K562 (cell line): ENCODE data around the gene CD302.
"Not testable (repeated sequence)": the region's sequence is repeated elsewhere in the genome, so short reads cannot be mapped to it uniquely, and the experiment has no call there.

ENCODE experiments used
- ERF ChIP-seq: fragments of 450-650 bp; formaldehyde crosslinking; IDR thresholded peaks from 2 replicates; pipeline ENCODE4 v1.4.0; 2020; ENCODE audit warnings: mild to moderate bottlenecking, mixed read lengths
- JUND ChIP-seq, 2 experiments: IDR thresholded peaks; 2 replicates in 1 of 2; 3 replicates in 1 of 2; pipeline ENCODE4 v1.6.1; 2011; ENCODE audit warnings: borderline replicate concordance in 2 of 2, low read depth in 2 of 2, low read length in 2 of 2, improper control_type of control experiment in 1 of 2, missing biosample characterization in 1 of 2, missing genetic modification characterization in 1 of 2, missing genetic modification reagents in 1 of 2
- MAZ ChIP-seq, 2 experiments: fragments of 450-650 bp in 1 of 2; sonication (generic) in 1 of 2; formaldehyde crosslinking; IDR thresholded peaks in 1 of 2; conservative IDR thresholded peaks in 1 of 2; 2 replicates each; pipeline versions ENCODE4 v1.4.0 to v1.5.0; 2020; ENCODE audit warnings: mild to moderate bottlenecking in 1 of 2, missing genetic modification reagents in 1 of 2
- RNF2 ChIP-seq: sonication (generic); IDR thresholded peaks from 2 replicates; pipeline ENCODE4 v1.6.1; 2016
- ZNF274 ChIP-seq: IDR thresholded peaks from 2 replicates; pipeline ENCODE4 v1.6.1; 2011; ENCODE audit warnings: low read depth, mild to moderate bottlenecking, low read length, moderate library complexity, borderline replicate concordance
- TF ChIP-seq, protein P1 (sequence below), 3 experiments: IDR thresholded peaks in 2 of 3; conservative IDR thresholded peaks in 1 of 3; 2 replicates each; pipeline ENCODE4 v1.5.1; 2011 to 2012; ENCODE audit warnings: low read length in 3 of 3, mild to moderate bottlenecking in 3 of 3, control low read depth in 2 of 3, improper control_type of control experiment in 1 of 3, inconsistent platforms in 1 of 3, low read depth in 1 of 3, mixed read lengths in 1 of 3, moderate library complexity in 1 of 3; ENCODE audit not compliant: insufficient read depth in 2 of 3

DNA sequence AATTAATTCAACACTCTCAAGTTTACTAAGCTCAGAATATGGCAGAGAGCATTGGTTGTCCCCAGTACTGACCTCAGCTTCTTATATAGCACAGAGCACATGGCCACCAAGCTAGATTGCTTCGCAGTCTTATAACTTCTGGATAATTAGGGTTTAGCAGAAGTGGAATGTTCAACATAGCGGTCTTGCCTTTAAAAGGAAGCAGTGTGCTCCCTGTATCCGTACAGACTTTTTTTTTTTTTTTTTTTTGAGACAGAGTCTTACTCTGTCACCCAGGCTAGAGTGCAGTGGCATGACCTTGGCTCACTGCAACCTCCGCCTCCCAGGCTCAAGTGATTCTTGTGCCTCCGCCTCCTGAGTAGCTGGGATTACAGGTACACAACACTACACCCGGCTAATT is 13.3 kb downstream of the CD302 start:
- not testable (repeated sequence) for TF ChIP-seq RNF2; JUND (IDR thresholded peaks at IDR 0.05; ENCODE audit: borderline replicate concordance, low read depth, low read length); JUND (tag; IDR thresholded peaks at IDR 0.05; ENCODE audit: borderline replicate concordance, low read depth, low read length); MAZ (CRISPR knock-in tag; conservative IDR thresholded peaks at IDR 0.05 in 1 of 2, IDR thresholded peaks at IDR 0.05 in 1 of 2); ERF; ZNF274
- TF ChIP-seq, protein P1, sequence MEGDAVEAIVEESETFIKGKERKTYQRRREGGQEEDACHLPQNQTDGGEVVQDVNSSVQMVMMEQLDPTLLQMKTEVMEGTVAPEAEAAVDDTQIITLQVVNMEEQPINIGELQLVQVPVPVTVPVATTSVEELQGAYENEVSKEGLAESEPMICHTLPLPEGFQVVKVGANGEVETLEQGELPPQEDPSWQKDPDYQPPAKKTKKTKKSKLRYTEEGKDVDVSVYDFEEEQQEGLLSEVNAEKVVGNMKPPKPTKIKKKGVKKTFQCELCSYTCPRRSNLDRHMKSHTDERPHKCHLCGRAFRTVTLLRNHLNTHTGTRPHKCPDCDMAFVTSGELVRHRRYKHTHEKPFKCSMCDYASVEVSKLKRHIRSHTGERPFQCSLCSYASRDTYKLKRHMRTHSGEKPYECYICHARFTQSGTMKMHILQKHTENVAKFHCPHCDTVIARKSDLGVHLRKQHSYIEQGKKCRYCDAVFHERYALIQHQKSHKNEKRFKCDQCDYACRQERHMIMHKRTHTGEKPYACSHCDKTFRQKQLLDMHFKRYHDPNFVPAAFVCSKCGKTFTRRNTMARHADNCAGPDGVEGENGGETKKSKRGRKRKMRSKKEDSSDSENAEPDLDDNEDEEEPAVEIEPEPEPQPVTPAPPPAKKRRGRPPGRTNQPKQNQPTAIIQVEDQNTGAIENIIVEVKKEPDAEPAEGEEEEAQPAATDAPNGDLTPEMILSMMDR (IDR thresholded peaks at IDR 0.05 in 2 of 3, conservative IDR thresholded peaks at IDR 0.05 in 1 of 3; ENCODE audit: insufficient read depth in 2 of 3, low read depth in 1 of 3, low read length in 3 of 3), result not testable (repeated sequence)
